Effector memory CD8-positive, alpha-beta T cell (primary cell): ENCODE data around the gene NAMPT.

Experiments
- ATAC-seq: fragments of 150-1000 bp; cut with Tn5 transposase; replicated peaks from 2 replicates; pipeline ENCODE4 v1.10.0; 2021; ENCODE audit warnings: mild to moderate bottlenecking, moderate library complexity
- DNase-seq, 3 experiments: peaks; one replicate each; pipeline ENCODE4 v3.0.0; 2021
- H3K27ac Mint-ChIP-seq, 2 donors: one replicate each; pipeline ENCODE4 v1.8.0; 2022; ENCODE audit warnings: mild to moderate bottlenecking in 2 of 2, mixed read lengths in 2 of 2, moderate library complexity in 2 of 2
- H3K27me3 Mint-ChIP-seq, 2 donors: one replicate each; pipeline ENCODE4 v1.8.0; 2022; ENCODE audit warnings: mixed read lengths in 2 of 2
- H3K36me3 Mint-ChIP-seq: one replicate; pipeline ENCODE4 v1.8.0; 2022; ENCODE audit warnings: mild to moderate bottlenecking, moderate library complexity, mixed read lengths; ENCODE audit not compliant: insufficient read depth
- H3K4me1 Mint-ChIP-seq, 2 donors: one replicate each; pipeline ENCODE4 v1.8.0; 2022; ENCODE audit warnings: low read depth in 2 of 2, mixed read lengths in 2 of 2
- H3K4me3 Mint-ChIP-seq, 2 donors: one replicate each; pipeline ENCODE4 v1.8.0; 2022; ENCODE audit warnings: mild to moderate bottlenecking in 2 of 2, mixed read lengths in 2 of 2, moderate library complexity in 2 of 2
- H3K9me3 Mint-ChIP-seq, 2 donors: one replicate each; pipeline ENCODE4 v1.8.0; 2022; ENCODE audit warnings: mixed read lengths in 2 of 2

The NAMPT gene

DNA sequence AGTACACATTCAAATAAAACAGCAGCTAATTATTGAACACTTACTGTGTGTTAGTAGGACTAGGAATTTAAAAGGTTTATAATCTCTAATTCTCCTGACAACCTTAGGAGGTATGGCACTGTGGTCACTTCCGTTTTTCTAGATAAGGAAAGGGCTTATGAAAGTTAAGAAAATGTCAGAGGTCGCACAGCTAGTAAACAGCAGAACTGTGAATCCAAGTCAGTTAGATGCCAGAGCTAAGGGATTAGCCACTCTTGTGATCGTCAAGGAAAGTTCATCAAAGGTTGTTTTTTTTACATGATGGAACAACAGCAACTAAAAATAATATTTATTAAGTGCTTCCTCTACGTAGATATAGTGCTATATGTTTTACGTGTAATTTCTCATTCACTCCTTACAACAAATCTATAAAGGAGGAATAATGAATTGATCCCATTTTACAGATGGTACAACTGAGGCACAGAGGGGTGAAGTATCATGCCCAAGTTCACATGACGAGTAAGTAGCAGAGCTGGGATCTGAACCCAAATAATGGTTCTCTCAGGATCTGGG lies 84.9 kb downstream of the NAMPT start:
- Mint-ChIP-seq H3K36me3 (no peaks in the 10 kb centered on the region), H3K9me3 (no peaks in the 10 kb centered on the region), H3K27ac (no peak overlapping the region), H3K27me3 (peaks cover 23 to 49% of the 10 kb centered on the region in 2 donors), H3K4me1 (no peaks in the 10 kb centered on the region), H3K4me3 (no peak overlapping the region)
- no peak for ATAC-seq
- DNase-seq = no peak

DNA sequence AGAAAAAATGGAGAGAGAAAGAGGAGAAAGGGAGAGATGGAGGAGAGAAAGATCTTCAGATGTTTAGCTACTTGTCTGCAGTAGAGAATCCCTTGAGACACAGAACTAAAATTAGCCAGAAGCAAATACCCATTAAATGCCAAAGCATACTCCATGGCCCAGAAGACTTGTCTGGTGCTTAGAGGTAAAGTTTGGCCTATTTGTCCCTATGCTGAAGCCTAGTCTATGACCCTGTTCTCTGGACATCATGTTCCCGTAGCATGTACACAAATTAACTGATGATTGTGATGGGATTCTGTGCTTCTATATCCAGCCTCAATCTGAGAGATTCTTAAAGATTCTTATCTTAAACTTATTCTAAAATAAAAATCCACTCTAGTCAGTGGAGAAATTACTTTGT lies 85.8 kb downstream of the NAMPT start:
- Mint-ChIP-seq H3K4me1 (no peaks in the 10 kb centered on the region), H3K36me3 (no peaks in the 10 kb centered on the region)

More for the DNA sequence above, 85.8 kb downstream of the NAMPT start:
- no peak for ATAC-seq
- no peaks in the 10 kb centered on the region for H3K9me3 Mint-ChIP-seq
- H3K27me3 Mint-ChIP-seq = peaks cover 30 to 51% of the 10 kb centered on the region in 2 donors
- no peak overlapping the region for H3K27ac Mint-ChIP-seq
- DNase-seq = no peak
- no peak overlapping the region for H3K4me3 Mint-ChIP-seq
